HG03457 (cell line): ENCODE measurements around the gene GPATCH4.
"Not testable (repeated sequence)": the region's sequence is repeated elsewhere in the genome, so short reads cannot be mapped to it uniquely, and the experiment has no call there.

Source experiments
- ATAC-seq: cut with Tn5 transposase; IDR thresholded peaks from one replicate; pipeline ENCODE4 v1.9.1; 2021; ENCODE audit warnings: moderate number of reproducible peaks; ENCODE audit not compliant: unreplicated experiment

GPATCH4 gene

GRCh38 chr1:156601122-156601830, at the start of gene GPATCH4:
Gene GPATCH4 (minus strand): TSS chr1:156601479.
- ATAC-seq: no peak

DNA sequence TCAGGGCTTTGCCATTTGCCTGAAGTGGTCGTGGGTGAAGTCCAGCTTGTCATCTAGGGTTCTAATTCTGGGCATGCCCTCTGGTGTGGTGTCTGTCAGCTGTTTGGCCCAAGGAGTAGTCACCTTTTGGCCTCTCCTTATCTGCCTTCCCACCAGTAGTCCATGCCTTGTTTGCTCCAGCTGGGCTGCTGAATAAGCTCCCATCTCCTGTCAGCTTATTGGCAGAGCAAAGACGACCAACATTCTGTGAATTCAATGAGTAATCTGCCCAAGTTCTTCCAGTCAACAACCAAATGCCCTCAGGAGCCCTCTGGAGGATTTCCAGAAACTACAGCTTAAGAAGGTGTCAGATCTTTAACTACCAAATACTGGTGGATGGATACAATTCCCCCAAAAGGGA, 47.7 kb upstream of the GPATCH4 start:
- no peak for ATAC-seq

DNA sequence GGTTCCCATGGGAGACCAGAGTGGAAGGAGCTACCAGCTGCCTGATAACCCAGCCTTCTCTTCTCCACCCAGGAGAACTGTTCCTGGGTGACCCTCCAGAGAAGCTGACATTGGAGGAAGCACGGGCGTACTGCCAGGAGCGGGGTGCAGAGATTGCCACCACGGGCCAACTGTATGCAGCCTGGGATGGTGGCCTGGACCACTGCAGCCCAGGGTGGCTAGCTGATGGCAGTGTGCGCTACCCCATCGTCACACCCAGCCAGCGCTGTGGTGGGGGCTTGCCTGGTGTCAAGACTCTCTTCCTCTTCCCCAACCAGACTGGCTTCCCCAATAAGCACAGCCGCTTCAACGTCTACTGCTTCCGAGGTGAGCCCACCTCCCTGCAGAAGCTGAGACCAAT, 47.2 kb upstream of the GPATCH4 start:
- no peak for ATAC-seq

DNA sequence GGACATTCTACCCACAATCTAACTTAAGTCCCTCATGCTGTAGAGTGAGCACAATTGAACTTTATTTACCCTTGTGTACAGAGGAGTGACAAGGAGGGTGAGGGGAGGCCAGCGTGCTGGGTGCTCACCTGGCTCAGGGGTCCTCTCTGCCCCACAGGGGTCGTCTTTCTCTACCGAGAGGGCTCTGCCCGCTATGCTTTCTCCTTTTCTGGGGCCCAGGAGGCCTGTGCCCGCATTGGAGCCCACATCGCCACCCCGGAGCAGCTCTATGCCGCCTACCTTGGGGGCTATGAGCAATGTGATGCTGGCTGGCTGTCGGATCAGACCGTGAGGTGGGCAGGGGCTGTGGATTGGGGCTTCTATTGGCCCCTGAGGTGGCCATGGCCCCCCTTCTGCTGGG, 46.1 kb upstream of the GPATCH4 start:
- ATAC-seq: no peak

GRCh38 chr1:156646738-156647211, 45.5 kb upstream of the GPATCH4 start:
- no peak for ATAC-seq

DNA sequence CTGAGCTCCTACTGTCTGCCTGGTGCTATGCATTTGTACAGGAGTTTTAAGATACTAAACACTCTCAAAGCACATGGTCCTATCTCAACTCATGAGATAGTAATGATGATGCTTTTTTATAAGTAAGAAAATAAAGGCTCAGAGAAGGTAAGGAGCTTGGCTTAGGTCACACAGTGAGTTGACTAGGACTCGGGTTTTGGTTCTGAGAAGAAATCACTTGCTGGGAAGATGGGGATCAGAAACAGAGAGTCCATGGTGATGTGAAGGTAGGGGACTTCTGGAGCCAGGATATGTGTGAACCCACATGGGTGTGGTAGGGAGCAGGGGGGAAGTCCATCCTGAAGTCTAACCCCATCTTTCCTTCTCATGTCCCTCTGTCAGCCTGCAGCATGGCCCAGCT, 44.4 kb upstream of the GPATCH4 start:
- ATAC-seq: no peak

- ATAC-seq: no peak
Observed at GRCh38 chr1:156645056-156645455, 43.8 kb upstream of the GPATCH4 start.

GRCh38 chr1:156644640-156645039, 43.4 kb upstream of the GPATCH4 start:
- ATAC-seq: no peak

DNA sequence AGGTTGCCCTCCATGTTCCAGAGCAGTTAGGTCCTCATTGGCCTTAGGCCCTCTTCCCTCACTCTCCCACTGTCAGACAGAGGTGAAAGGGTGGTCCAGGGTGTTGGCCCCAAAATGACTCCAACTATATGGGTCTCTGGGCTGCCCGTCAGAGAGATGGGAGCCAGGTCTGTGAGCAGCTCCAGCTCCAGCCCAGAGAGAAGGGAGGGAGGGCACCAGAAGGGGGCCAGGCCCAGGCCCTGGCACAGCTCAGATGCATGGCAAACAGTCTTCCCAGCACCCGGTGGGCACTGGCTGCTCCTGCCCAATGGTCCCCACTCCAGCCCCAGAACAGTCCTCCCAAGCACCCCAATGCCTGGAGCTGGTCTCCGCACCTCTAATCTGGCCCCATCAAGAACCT, 42.9 kb upstream of the GPATCH4 start:
- ATAC-seq: no peak

DNA sequence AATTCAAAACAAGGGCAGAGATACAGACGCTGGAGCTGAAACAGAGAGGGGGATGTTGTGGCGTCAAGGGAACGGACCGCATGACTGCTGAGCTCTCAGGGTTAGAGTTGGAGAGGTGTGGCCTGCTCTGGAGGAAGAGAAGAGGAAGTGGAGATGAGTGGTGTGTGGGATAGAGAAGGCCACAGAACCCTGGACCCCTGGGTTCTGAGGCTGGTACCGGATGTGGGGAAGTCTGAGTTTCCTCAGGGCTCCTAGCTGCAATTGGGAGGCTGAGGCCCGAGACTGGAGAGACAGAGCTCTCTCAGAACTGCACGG, 42.5 kb upstream of the GPATCH4 start:
- no peak for ATAC-seq

DNA sequence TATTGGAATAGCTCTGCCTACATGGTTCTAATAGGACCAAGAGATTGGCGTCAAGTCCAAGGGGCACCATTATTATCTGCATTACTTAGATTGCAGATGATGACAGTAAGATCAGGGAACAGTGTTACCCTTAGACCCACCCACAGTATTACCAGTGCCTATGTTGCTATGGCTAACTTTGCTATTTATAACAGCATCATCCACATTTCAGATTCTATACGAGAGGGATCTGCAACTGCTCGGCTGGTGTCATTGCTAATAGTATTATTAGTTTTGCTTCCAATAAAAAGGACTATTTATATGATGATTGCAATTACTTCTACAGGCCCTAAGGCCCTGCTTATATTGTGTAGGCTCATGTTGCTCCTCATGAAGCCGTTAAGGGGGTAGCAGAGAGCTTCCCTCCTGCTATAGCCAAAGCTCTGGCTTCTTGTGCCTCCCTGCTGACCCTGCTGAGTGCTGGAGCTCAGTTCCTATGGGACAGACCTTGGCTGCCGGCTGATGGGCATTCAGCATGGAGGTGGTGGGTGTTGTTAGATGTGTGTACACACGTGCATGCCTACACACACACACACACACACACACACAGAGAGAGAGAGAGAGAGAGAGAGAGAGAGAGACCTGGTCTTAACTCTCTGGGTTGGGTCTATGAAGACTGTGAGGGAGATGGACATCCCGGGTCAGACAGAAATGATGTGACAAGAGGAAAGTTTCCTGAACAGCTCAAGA, 41.9 kb upstream of the GPATCH4 start:
- no peak for ATAC-seq

- ATAC-seq: no peak
Observed at GRCh38 chr1:156642265-156643048, 41.2 kb upstream of the GPATCH4 start.

- ATAC-seq: no peak
Observed at GRCh38 chr1:156641761-156642264, 40.5 kb upstream of the GPATCH4 start, which contains the start of gene BCAN. Gene BCAN (plus strand): TSS chr1:156642117. CDS start chr1:156646055, 3,938 bp downstream.

DNA sequence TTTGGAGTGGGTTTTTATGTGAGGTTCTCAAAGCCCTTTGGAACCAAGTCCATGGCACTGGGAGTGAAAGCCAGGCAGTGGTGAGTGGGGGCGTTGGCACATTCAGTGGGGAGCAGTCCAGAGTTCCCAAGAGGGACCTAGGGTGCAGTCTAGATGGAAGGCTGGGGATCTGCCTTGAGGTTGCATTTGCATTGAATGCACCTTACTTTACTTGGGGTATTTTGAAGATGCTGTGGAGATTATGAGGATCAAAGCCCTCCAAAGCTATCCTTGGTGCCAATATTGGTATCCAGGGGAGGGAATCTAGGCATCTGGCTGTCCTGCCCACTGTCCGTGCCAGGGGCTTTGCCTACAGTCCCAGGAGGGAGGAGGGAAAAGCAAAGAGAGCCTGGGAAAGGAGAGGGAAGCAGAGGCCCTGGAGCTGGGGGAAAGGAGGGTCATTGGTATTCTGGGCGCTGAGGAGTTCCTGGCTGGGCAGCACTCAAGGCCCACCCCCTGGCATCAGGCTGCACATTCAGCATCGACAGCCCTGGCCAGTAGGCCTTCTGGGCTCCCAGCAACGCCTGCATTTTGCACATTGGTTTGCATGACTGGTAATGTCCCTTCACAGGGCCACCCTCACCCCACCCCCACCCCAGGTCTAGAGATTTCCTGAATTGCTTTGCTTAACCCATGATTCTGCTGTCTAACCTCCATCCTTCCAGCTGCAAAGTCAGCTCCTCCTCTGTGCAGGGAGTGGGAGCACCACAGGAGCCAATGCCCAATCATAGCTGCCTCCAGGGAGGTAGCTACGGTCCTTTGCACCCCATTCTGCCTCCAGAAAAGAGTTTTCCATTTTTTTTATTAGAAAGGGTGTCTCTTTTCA, 39.8 kb upstream of the GPATCH4 start:
- no peak for ATAC-seq

DNA sequence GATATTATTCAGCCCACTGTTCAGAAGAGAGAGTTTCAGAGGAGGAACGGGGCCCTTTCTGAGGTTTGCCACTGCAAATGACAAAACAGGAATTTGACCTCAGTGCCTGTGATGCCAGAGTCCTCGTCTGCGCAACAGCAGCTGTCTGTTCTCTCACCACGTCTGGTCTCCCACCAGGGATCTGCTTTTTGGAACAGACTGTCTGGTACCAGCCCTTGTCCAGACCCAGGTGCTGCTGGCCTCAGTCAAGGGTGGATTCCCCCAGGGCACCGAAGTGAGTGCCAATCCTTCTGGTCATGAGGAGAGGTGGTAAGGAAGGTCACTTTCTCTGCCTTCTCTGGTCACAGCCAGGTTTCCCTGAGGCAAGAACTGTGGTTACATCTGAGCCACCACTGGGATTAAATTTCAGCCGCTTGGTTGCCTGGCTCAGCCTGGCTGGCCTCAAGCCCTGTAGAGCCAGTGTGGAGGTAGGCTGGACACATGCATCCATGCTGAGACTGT, 38.4 kb upstream of the GPATCH4 start:
- no peak for ATAC-seq

- no peak for ATAC-seq
Observed at GRCh38 chr1:156638189-156638985, 37.1 kb upstream of the GPATCH4 start.

DNA sequence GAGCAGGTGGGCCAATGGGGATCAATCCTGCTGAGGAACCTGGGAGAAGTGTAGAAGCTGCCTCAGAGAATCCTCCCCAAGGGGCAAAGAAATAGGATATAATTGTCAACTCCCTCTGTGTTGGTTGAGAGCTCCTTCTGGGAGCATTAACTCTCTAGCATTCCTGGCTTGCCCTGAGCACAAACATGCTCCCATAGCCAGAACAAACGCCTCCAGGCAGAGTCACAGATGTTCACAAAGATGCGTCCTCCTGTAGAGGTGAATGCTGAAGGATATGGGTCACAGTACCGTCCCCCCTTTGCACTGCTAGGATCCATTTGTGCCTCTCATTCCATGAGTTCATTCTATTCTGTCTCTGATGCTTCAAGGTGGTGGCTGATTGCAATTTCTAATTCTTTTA, 31.1 kb upstream of the GPATCH4 start:
- no peak for ATAC-seq

DNA sequence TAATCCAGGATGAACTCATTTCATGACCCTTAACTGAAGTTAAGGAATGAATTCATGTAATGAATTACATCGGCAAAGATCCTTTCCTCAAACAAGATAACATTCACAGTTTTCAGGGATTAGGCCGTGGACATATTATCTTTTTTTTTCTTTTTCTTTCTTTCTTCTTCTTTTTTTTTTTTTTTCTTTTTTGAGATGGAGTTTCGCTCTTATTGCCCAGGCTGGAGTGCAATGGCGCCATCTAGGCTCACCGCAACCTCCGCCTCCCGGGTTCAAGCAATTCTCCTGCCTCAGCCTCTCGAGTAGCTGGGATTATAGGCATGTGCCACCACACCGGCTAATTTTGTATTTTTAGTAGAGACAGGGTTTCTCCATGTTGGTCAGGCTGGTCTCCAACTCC, 29.9 kb upstream of the GPATCH4 start:
- ATAC-seq: not testable (repeated sequence)

- ATAC-seq: no peak
Observed at GRCh38 chr1:156629823-156630449, 28.7 kb upstream of the GPATCH4 start.
